NB4 (cell line): Measurements from ENCODE around the gene TEKTIP1.

ENCODE experiments used
- CTCF ChIP-seq: IDR thresholded peaks from one replicate; pipeline ENCODE4 v1.5.1; 2012; ENCODE audit warnings: low read depth, low read length
- POLR2A ChIP-seq: IDR thresholded peaks from 2 replicates; pipeline ENCODE4 v1.6.1; 2011; ENCODE audit warnings: mild to moderate bottlenecking; ENCODE audit not compliant: insufficient read length; ENCODE audit errors: extremely low read depth

DNA sequence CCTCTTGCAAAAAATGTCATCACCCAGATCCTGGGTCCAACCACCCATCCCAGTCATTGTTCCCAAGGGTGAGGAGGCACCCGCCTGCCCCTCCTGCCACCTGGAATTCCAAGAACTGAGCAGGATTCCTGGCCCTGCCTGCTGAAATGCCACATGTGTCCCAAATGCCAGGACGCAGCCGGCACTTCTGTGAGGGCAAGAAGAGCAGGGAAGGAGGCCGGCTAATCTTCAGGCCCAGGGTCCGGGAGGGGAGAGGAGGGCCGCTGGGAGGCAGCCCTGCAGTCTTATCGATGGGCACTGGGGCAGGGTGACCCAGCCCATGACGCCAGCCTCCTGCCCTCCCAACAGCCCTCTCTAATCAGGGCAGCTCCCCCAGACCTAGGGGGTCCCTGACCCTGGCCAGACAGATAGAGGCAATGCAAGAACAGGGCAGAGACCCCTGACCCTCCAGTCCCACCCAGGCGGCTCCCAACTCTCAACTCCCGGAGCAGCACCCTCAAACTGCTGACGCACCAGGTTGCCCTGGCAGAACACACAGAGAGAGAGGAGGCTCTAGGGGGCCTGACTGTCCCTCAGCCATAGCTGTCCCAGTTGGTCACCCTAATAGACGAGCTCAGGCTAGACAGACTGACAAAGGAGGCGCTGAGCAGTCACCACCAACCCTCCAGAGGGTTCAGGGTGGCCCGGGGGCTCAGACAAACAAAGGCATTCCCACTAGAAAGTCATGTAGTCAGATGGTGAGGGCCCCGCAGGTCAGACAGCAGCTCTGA is 16.9 kb downstream of the TEKTIP1 start:
- TF ChIP-seq POLR2A (no peak), CTCF (no peak)
